Endothelial cell of umbilical vein (primary cell): ENCODE results near the gene ERAL1. TPM values are rescaled to one million over a fixed set of nuclear protein-coding genes. Genes with fewer than 3 reads are reported as not detected.

Experiments
- BruUV-seq: library from RNA; stranded (reverse); fragments of 400-500 nt; replicated peaks from 2 replicates; lab custom pipeline; 2021; lab: Mats Ljungman, UMichigan
- CTCF ChIA-PET: fragments of 300-600, 350-600 bp; sonication (Branson Sonifier 250); formaldehyde crosslinking; loops from one replicate; lab custom pipeline; 2021; ENCODE audit warnings: antibody characterized with exemption, inconsistent platforms; lab: Charles Lee
- POLR2A ChIA-PET: fragments of 300-600, 350-600 bp; sonication (Branson Sonifier 250); formaldehyde crosslinking; loops from one replicate; lab custom pipeline; 2021; ENCODE audit warnings: antibody characterized with exemption, inconsistent platforms; lab: Charles Lee
- DNase-seq: peaks from one replicate; pipeline ENCODE4 v3.0.0-alpha.2; 2011; ENCODE audit warnings: low read depth, low spot score
- FAIRE-seq: peaks from 2 replicates; lab custom pipeline; 2011; peaks lifted over from hg19 to GRCh38; lab: Jason Lieb, UNC
- H2AFZ ChIP-seq: 2 replicates; pipeline ENCODE4 v1.6.0; 2012; ENCODE audit warnings: low read depth, low read length, control low read depth, inconsistent platforms
- H3K27ac ChIP-seq: 2 replicates; pipeline ENCODE4 v1.5.1; 2011; ENCODE audit warnings: low read depth, mild to moderate bottlenecking, control low read depth, low read length, moderate library complexity; ENCODE audit not compliant: insufficient read depth
- H3K27me3 ChIP-seq, 2 experiments: 2 replicates each; pipeline versions ENCODE4 v1.6.0 to v1.6.1; 2011; ENCODE audit warnings: low read length in 2 of 2, mixed read lengths in 1 of 2; ENCODE audit not compliant: control insufficient read depth in 2 of 2, insufficient read depth in 2 of 2
- H3K36me3 ChIP-seq, 2 experiments: 2 replicates in 1 of 2; 3 replicates in 1 of 2; pipeline ENCODE4 v1.5.1; 2011; ENCODE audit warnings: low read length in 2 of 2, mild to moderate bottlenecking in 1 of 2, moderate library complexity in 1 of 2; ENCODE audit not compliant: control insufficient read depth in 2 of 2, insufficient read depth in 2 of 2; ENCODE audit errors: extremely low read depth in 1 of 2
- H3K4me1 ChIP-seq: 3 replicates; pipeline ENCODE4 v1.5.1; 2011; ENCODE audit warnings: mild to moderate bottlenecking, low read length; ENCODE audit not compliant: control insufficient read depth, insufficient read depth; ENCODE audit errors: extremely low read depth
- H3K4me2 ChIP-seq: 2 replicates; pipeline ENCODE4 v1.6.1; 2011; ENCODE audit warnings: low read length, control low read depth, mixed read lengths; ENCODE audit not compliant: insufficient read depth
- H3K4me3 ChIP-seq, 3 experiments: fragments of 200-600 bp in 1 of 3; sonication (generic), shearing (Covaris generic) in 1 of 3; replicated peaks in 1 of 3; 2 replicates each; pipeline ENCODE4 v1.5.1; 2011 to 2016; ENCODE audit warnings: control low read depth in 3 of 3, low read length in 3 of 3, mild to moderate bottlenecking in 2 of 3, inconsistent platforms in 1 of 3, low read depth in 1 of 3, moderate library complexity in 1 of 3; ENCODE audit not compliant: insufficient read depth in 1 of 3
- H3K79me2 ChIP-seq: 2 replicates; pipeline ENCODE4 v1.6.0; 2012; ENCODE audit warnings: low read length, inconsistent platforms; ENCODE audit not compliant: control insufficient read depth, insufficient read depth
- H3K9ac ChIP-seq: replicated peaks from 2 replicates; pipeline ENCODE3; 2011; ENCODE audit warnings: low read length, control low read depth; ENCODE audit not compliant: insufficient read depth; ENCODE audit errors: extremely low read depth
- H3K9me1 ChIP-seq: replicated peaks from 3 replicates; pipeline ENCODE4 v1.6.0; 2011; ENCODE audit warnings: mild to moderate bottlenecking, low read length; ENCODE audit not compliant: control insufficient read depth, insufficient read depth; ENCODE audit errors: extremely low read depth
- H3K9me3 ChIP-seq: replicated peaks from 2 replicates; pipeline ENCODE4 v1.5.1; 2012; ENCODE audit warnings: low read length, inconsistent platforms; ENCODE audit not compliant: control insufficient read depth, insufficient read depth
- H4K20me1 ChIP-seq: replicated peaks from 2 replicates; pipeline ENCODE3; 2011; ENCODE audit warnings: mild to moderate bottlenecking, low read length; ENCODE audit not compliant: control insufficient read depth, insufficient read depth; ENCODE audit errors: extremely low read depth
- CTCF ChIP-seq, 2 donors: IDR thresholded peaks; 1 replicate in 1 of 2; 2 replicates in 1 of 2; pipeline ENCODE4 v1.5.1; 2011; ENCODE audit warnings: low read length in 2 of 2, mild to moderate bottlenecking in 2 of 2, moderate library complexity in 2 of 2, control low read depth in 1 of 2, inconsistent platforms in 1 of 2, low read depth in 1 of 2; ENCODE audit not compliant: insufficient read depth in 1 of 2; ENCODE audit errors: extremely low read depth in 1 of 2
- EZH2 ChIP-seq: IDR thresholded peaks from 2 replicates; pipeline ENCODE4 v1.6.1; 2012; ENCODE audit warnings: borderline replicate concordance, low read depth, mild to moderate bottlenecking, moderate library complexity, low read length, inconsistent platforms; ENCODE audit not compliant: severe bottlenecking
- FOS ChIP-seq: IDR thresholded peaks from 2 replicates; pipeline ENCODE4 v1.6.1; 2011; ENCODE audit warnings: mild to moderate bottlenecking, low read length, moderate library complexity, borderline replicate concordance; ENCODE audit not compliant: insufficient read depth
- GATA2 ChIP-seq: IDR thresholded peaks from 2 replicates; pipeline ENCODE4 v1.7.0; 2011; ENCODE audit warnings: low read depth, mild to moderate bottlenecking, moderate library complexity, mixed read lengths, low read length; ENCODE audit not compliant: insufficient read length, insufficient read depth
- JUN ChIP-seq: IDR thresholded peaks from 2 replicates; pipeline ENCODE4 v1.6.1; 2011; ENCODE audit warnings: borderline replicate concordance, low read depth; ENCODE audit not compliant: insufficient read length, insufficient read depth
- MAX ChIP-seq: IDR thresholded peaks from 2 replicates; pipeline ENCODE4 v1.6.1; 2011; ENCODE audit not compliant: insufficient read depth, insufficient read length
- MYC ChIP-seq: IDR thresholded peaks from one replicate; pipeline ENCODE4 v1.6.1; 2011; ENCODE audit warnings: mild to moderate bottlenecking, low read depth, low read length
- POLR2A ChIP-seq: IDR thresholded peaks from 2 replicates; pipeline ENCODE4 v1.6.1; 2012; ENCODE audit warnings: low read depth, mild to moderate bottlenecking, control low read depth, low read length
- POLR2AphosphoS5 ChIP-seq: IDR thresholded peaks from 2 replicates; pipeline ENCODE4 v1.6.1; 2012; ENCODE audit warnings: low read depth, mild to moderate bottlenecking, control low read depth, low read length, moderate library complexity; ENCODE audit not compliant: insufficient read depth
- dilution Hi-C: fragments of 300-500 bp; cut with MboI; formaldehyde crosslinking; loops from one replicate; pipeline ENCODE4 v1.15.0; 2019; ENCODE audit warnings: low sequenced_read_pairs; ENCODE audit not compliant: extremely low pct_ligation_motif_present
- intact Hi-C: fragments of 100-400 bp; cut with micrococcal nuclease; formaldehyde crosslinking; loops from one replicate; pipeline ENCODE4 v1.10.0; 2022
- polyA plus RNA-seq, 4 experiments: library from polyadenylated mRNA; depleted of rRNA in 3 of 4; stranded (reverse) in 3 of 4; unstranded in 1 of 4; fragments of >200 nt; gene quantifications; 2 replicates each; pipeline versions ENCODE4 v1.2.1 to v1.2.3, GENCODE V29; 2011 to 2012; ENCODE audit warnings: missing spikeins in 1 of 4
- total RNA-seq: library from RNA; stranded (reverse); gene quantifications from 2 replicates; pipeline ENCODE4 v1.2.3, GENCODE V29; 2021

Gene ERAL1
- total and polyA plus RNA-seq, 2 donors (not counting 3 experiments of a cell fraction or from before 2014, with no cell fraction given) = 58.0 to 86.6 TPM

- H4K20me1 ChIP-seq = no peaks in the 10 kb centered on the region
- H3K9me3 ChIP-seq = no peaks in the 10 kb centered on the region
- TF ChIP-seq JUN = peak; percentile 64
- no peak for TF ChIP-seq EZH2
- no peak for TF ChIP-seq MYC
- no peak for TF ChIP-seq GATA2
- TF ChIP-seq POLR2A = no peak
- TF ChIP-seq MAX = no peak
- no peak for TF ChIP-seq POLR2AphosphoS5
- TF ChIP-seq CTCF (IDR thresholded peaks at IDR 0.05; ENCODE audit: extremely low read depth in 1 of 2, insufficient read depth in 1 of 2, low read depth in 1 of 2, low read length in 2 of 2) = no peak
- TF ChIP-seq FOS = peak; percentile 76
- no peaks in the 10 kb centered on the region for H3K79me2 ChIP-seq
- peak overlapping the region; percentile 22 for H3K27ac ChIP-seq
- ChIA-PET CTCF (interaction anchor here (0.9 to 7.3 kb wide), 10 partner anchors 8 to 182 kb away, joined by 3 to 62 read pairs (median 6); partner anchors contain the start of genes FAM222B, FLOT2 and TLCD1), POLR2A (interaction anchor here (0.6 to 1.6 kb wide), 2 partner anchors 8 to 17 kb away, joined by 3 to 5 read pairs; no protein-coding TSS in a partner anchor)
- FAIRE-seq (peak; percentile 77), DNase-seq (peak; percentile 83)
- H3K36me3 ChIP-seq = peaks cover 19 to 54% of the 10 kb centered on the region in 2 experiments
- no peaks in the 10 kb centered on the region for H3K27me3 ChIP-seq
- intact Hi-C loops (no loop called here), dilution Hi-C loops (no loop called here)
- H3K9me1 ChIP-seq = no peaks in the 10 kb centered on the region
- H3K4me3 ChIP-seq = no peak overlapping the region
- H3K4me1 ChIP-seq = peaks cover 21% of the 10 kb centered on the region
- no TSS peak for BruUV-seq
- no peak overlapping the region for H3K4me2 ChIP-seq
- no peak overlapping the region for H3K9ac ChIP-seq
- no peak overlapping the region for H2AFZ ChIP-seq
Measured at GRCh38 chr17:28908640-28909167, 53.9 kb downstream of the ERAL1 start.
